Measurements from ENCODE around the gene CD84.
"Not testable (repeated sequence)": the region's sequence is repeated elsewhere in the genome, so short reads cannot be mapped to it uniquely, and the experiment has no call there.

The CD84 gene

GRCh38 chr1:160541622-160542302, 37.5 kb downstream of the CD84 start:
- DNase-seq (ENCODE audit: low spot score): no peak

- DNase-seq (ENCODE audit: low spot score): no peak
Observed at GRCh38 chr1:160540859-160541233, 38.5 kb downstream of the CD84 start.

DNA sequence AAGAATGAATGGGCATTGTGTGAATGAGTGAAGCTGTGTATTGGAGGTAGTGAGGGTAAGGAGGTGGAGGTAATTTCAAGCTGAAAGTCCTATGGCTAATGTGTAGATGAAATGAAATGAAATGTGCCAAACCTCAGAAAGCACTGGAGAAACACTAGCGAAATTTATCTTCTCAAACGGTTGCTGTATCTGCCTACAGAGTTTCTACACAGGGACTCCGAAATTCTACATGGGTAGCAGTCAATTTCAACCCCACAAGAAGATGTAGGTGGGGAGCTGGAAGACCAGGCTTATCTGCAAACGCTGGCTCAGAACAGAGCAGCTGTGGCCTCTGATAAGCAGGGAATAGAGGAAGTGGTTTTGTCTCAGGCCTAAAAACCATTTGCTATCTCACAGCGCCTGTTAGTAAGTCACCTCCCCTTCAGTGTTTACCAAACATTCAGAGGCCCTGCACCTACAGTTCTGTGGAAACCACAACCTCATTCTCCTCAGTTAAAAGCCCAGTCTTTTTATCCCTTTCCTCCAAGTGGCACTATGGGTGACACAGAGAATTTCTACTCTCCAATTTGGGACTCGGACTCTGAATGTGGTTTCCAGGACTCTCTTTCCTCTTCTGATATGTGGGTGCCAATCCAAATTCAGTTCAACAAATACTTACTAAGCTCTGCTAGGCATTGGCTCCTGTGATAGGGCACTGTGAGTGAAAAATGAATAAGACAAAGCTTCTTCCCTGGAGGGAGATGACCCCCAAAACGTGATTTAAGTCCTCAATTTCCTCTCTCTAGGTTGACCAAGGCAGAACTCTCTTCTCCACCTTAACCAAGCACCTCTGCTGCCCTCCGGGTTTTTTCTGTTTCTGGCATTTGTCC, 39.1 kb downstream of the CD84 start:
- DNase-seq (ENCODE audit: low spot score): no peak

DNA sequence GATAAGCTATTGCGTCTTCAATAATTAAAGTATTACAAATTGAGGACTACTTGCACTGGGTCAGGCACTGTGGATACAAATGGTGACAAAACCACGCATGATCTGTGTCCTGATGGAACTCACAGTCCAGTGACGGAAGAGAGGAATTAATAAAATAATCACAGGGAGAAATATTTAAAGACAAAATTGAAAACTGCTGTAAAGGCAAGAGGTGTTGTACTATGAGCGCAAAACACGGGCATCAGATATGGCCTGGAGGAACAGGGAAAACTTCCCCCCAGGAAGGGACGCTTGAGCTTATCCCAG, 39.7 kb downstream of the CD84 start:
- no peak for DNase-seq (ENCODE audit: low spot score)

GRCh38 chr1:160538985-160539651, 40.2 kb downstream of the CD84 start:
- DNase-seq (ENCODE audit: low spot score): no peak

DNA sequence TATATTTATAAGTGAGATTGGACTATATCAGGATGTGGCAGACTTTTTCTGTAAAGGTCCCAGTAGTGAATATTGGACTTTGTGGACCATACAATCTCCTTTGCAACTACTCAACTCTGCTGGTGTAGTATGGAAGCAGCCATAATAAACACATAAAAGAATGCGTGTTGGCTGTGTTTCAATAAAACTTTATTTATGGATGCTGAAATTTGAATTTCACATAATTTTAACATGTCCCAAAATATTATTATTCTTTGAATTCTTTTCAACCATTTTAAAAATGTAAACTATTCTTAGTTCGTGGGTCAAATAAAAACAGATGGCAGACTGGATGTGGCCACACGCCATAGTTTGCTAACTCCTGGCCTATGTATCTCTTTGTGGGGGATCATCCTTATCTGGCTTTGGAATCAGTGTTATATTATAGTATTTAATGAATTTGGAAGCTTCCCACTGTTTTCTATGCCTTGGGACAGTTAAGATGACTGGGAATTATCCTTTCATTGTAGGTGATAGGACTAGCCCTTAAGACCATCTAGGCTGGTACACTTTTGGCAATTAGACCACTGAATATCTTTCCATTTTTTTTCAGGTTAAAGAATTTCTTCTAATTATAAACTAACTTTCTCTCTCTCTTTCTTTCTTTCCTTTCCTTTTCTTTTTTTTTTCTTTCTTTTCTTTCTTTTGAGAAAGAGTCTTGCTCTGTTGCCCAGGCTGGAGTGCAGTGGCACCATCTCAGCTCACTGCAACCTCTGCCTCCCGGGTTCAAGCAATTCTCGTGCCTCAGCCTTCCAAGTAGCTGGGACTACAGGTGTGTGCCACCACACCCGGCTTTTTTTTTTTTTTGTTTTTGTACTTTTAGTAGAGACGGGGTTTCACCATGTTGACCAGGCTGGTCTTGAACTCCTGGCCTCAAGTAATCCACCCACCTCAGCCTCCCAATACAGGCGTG, 41.3 kb downstream of the CD84 start:
- DNase-seq (ENCODE audit: low spot score): no peak

DNA sequence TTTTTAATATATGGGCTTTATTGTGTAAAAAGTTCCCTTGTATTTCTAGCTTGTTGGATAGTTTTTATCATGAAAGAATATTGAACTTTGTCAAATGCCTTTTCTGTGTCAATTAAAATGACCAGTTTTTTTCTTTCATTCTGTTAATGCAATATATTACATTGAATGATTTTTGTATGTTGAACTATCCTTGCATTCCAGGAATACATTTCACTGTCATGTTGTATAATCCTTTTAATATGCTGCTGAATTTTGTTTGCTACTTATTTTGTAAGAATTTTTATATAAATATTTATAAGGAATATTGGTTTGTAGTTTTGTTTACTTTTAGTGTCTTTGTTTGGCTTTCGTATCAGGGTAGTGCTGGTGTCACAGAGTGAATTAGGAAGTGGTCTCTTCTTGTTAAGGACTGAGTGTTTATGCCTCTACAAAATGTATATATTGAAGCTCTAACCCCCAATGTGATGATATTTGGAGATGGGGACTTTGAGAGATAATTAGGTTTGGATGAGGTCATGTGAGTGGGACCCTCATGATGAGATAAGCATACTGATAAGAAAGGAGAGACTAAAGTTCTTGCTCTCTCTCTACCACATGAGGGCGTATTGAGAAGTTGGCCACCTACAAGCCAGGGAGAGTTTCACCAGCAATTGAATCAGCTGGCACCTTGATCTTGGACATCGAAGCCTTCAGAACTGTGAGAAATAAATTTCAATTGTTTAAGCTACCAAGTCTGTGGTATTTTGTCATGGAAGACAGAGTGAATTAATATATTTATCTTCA, 44.3 kb downstream of the CD84 start:
- no peak for DNase-seq (ENCODE audit: low spot score)

- DNase-seq (ENCODE audit: low spot score): not testable (repeated sequence)
Observed at GRCh38 chr1:160532557-160532813, 46.8 kb downstream of the CD84 start.

- not testable (repeated sequence) for DNase-seq (ENCODE audit: low spot score)
Observed at GRCh38 chr1:160531809-160532556, 47.3 kb downstream of the CD84 start.

DNA sequence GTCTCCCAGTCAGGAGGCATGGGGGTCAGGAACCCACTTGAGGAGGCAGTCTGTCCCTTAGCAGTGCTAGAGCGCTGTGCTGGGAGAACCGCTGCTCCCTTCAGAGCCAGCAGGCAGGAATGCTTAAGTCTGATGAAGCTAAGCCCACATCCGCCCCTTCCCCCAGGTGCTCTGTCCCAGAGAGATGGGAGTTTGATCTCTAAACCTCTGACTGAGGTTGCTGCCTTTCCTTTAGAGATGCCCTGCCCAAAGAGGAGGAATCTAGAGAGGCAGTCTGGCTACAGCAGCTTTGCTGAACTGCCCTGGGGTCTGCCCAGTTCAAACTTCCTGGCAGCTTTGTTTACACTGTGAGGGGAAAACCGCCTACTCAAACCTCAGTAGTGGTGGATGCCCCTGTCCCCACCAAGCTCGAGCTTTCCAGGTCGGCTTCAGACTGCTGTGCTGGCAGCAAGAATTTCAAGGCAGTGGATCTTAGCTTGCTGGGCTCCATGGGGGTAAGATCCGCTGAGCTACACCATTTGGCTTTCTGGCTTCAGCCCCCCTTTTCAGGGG, 49.8 kb downstream of the CD84 start:
- not testable (repeated sequence) for DNase-seq (ENCODE audit: low spot score)

DNA sequence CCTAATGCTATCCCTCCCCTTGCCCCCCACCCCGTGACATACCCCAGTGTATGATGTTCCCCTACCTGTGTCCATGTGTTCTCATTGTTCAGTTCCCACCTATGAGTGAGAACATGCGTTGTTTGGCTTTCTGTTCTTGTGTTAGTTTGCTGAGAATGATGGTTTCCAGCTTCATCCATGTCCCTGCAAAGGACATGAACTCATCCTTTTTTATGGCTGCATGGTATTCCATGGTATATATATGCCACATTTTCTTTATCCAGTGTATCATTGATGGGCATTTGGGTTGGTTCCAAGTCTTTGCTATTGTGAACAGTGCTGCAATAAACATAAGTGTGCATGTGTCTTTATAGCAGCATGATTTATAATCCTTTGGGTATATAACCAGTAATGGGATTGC, 55.5 kb downstream of the CD84 start:
- not testable (repeated sequence) for DNase-seq (ENCODE audit: low spot score)

DNA sequence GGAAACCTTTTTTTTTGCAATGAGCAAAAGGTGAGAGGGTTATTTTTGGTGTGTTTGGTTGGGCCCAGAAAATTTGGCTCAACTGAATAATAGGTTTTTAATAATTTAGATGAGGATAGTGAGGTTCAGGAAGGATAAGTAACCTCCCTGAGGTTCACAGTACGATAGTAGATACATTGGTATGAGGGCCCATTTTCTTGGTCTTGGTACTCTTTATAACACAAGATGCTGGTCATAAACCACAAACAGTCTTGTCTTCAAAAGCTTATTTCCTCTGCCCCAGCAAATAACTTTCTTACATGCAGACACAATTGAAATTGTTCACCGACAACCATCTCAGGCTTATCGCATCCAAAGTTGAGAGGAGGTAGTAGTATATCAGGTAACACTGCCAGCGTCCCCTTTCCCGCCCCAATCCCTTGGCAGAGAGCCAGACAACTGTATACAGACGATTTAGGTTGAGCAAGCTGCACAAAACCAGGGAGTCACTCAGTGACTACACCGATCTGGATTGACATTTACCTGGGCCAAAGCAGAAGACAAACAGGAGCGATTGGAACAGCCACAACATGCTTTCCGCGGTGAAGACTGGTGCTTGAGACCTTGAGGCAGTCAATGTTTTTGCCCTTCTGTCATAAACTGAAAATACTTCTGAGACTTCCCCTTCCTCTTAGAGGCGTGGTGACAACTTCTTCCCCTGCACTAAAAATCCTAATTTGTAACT, 56.5 kb downstream of the CD84 start, which contains the start of gene SLAMF6:
SLAMF6 (minus strand) TSS at position 634 of the 724 bp plus-strand sequence; CDS start at position 571, 63 bp downstream.
- DNase-seq (ENCODE audit: low spot score): no peak

DNA sequence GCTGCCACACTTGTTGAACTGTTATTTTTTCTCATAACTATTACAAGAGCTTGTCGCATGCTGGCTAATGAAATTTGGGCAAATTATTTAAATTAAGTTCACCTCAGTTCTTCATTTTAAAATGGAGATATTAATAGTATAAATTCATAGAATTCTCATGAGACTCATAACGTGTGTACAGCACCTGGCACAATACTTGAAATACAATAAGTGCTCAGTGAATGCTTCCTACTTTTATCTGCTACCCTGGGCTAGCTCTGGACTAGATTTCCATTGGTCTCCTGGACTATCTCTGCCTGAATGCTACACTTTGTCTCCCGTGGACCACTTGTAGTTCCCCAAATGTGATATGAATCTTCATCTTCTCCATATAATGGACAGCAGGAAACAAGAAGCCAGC, 57.2 kb downstream of the CD84 start:
- no peak for DNase-seq (ENCODE audit: low spot score)

DNA sequence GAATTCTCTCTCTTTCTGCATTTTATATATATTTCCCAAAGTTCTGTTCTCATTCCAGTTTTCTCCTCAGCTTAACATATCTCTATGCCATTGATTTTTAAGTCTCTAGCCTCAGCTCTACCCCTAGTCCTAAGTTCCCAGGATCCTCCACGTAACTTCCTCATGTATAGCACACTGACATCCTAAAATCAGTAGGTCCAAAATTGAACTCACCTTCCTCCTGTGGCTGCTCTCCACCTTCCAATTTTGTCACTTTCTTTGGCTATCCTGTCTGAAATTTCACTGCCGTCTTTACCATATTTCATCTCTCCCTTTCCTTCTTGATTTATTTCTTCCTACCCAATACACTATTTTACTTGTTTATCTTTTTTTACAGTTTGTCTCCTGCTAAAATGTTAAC, 57.7 kb downstream of the CD84 start:
- no peak for DNase-seq (ENCODE audit: low spot score)

- DNase-seq (ENCODE audit: low spot score): no peak
Observed at GRCh38 chr1:160520999-160521398, 58.3 kb downstream of the CD84 start.

- no peak for DNase-seq (ENCODE audit: low spot score)
Observed at GRCh38 chr1:160520582-160520981, 58.7 kb downstream of the CD84 start.

DNA sequence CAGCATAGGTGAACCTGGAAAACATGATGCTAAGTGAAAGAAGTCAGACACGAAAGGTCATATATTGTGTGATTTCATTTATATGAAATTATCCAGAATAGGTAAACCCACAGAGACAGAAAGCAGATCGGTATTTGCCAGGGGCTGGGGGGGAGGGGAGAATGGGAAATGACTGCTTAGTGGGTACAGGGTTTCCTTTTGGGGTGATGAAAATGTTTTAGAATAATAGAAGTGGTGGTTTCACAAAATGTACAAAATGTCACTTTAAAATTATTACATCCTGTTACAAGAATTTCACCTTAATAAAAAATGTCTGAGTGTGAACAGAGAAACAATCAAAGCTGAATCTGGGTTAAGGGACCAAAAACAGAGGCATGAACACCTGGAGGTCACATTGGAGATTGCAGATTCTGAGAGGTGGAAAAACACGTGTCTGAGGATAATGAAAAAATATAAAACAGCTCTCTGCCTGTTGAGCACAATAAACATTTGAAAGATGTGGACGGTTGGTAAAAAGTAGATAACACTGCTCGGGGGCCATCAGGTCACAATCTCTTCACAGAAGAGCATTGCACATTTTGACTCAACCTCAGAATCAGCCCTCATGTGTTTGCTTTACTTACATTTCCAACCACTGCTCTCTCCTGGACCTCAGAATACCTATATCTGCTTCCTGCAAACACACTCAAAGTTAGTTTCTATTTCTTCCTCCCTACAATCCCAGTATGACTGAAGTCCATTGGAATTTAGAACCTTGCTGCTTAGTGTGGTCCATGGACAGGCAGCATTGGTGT, 59.5 kb downstream of the CD84 start:
- DNase-seq (ENCODE audit: low spot score): no peak

DNA sequence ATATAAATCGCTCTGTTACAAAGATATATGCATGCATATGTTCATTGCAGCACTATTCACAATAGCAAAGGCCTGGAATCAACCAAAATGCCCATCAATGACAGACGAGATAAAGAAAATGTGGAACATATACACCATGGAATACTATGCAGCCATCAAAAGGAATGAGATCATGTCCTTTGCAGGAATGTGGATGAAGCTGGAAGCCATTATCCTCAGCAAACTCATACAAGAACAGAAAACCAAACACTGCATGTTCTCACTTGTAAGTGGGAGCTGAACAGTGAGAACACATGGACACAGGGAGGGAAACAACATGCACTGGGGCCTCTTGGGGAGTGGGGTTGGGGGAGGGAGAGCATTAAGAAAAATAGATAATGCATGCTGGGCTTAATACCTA, 61.8 kb downstream of the CD84 start:
- not testable (repeated sequence) for DNase-seq (ENCODE audit: low spot score)

DNA sequence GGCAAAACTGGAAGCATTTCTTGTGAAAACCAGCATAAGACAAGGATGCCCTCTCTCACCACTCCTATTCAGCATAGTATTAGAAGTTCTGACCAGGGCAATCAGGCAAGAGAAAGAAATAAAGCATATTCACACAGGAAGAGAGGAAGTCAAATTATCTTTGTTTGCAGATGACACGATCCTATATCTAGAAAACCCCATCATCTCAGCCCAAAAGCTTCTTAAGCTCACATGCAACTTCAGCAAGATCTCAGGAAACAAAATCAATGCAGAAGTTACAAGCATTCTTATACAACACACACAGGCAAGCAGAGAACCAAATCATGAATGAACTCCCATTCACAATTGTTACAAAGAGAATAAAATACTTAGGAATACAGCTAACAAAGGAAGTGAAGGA, 63.4 kb downstream of the CD84 start:
- DNase-seq (ENCODE audit: low spot score): not testable (repeated sequence)

All from globus pallidus (tissue), 1 donor.